ENCODE measurements around the gene ZNF669. TPM values are rescaled to one million over a fixed set of nuclear protein-coding genes. Genes with fewer than 3 reads are reported as not detected.
A peak's percentile ranks its signal among the peaks of the same experiment; 100 is the strongest.

ZNF669 gene
- total RNA-seq, 1 donor from 2014 or later, result 10.0 TPM

- no peak overlapping the region for H3K27ac Mint-ChIP-seq (ENCODE audit: unreplicated experiment)
These were observed 3.5 kb upstream of the ZNF669 start for GRCh38 chr1:247107694-247108093.

GRCh38 chr1:247105966-247106365 lies 1.8 kb upstream of the ZNF669 start:
- no peaks in the 10 kb centered on the region for H3K27me3 Mint-ChIP-seq (ENCODE audit: unreplicated experiment)
- H3K27ac Mint-ChIP-seq (ENCODE audit: unreplicated experiment), result no peak overlapping the region
- H3K9me3 Mint-ChIP-seq (ENCODE audit: unreplicated experiment), result peaks cover 20% of the 10 kb centered on the region
- TF ChIP-seq, protein P1, sequence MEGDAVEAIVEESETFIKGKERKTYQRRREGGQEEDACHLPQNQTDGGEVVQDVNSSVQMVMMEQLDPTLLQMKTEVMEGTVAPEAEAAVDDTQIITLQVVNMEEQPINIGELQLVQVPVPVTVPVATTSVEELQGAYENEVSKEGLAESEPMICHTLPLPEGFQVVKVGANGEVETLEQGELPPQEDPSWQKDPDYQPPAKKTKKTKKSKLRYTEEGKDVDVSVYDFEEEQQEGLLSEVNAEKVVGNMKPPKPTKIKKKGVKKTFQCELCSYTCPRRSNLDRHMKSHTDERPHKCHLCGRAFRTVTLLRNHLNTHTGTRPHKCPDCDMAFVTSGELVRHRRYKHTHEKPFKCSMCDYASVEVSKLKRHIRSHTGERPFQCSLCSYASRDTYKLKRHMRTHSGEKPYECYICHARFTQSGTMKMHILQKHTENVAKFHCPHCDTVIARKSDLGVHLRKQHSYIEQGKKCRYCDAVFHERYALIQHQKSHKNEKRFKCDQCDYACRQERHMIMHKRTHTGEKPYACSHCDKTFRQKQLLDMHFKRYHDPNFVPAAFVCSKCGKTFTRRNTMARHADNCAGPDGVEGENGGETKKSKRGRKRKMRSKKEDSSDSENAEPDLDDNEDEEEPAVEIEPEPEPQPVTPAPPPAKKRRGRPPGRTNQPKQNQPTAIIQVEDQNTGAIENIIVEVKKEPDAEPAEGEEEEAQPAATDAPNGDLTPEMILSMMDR (IDR thresholded peaks at IDR 0.05), result no peak
- DNase-seq (ENCODE audit: extremely low spot score, unreplicated experiment), result peak; percentile 51
- H3K4me3 Mint-ChIP-seq (ENCODE audit: unreplicated experiment), result no peak overlapping the region
- peaks cover 19% of the 10 kb centered on the region for H3K36me3 Mint-ChIP-seq (ENCODE audit: unreplicated experiment)
- H3K4me1 Mint-ChIP-seq (ENCODE audit: unreplicated experiment), result peaks cover 18% of the 10 kb centered on the region

More at GRCh38 chr1:247107694-247108093, 3.5 kb upstream of the ZNF669 start:
- Mint-ChIP-seq H3K4me3 (ENCODE audit: unreplicated experiment) (no peak overlapping the region), H3K36me3 (ENCODE audit: unreplicated experiment) (peaks cover 3% of the 10 kb centered on the region), H3K9me3 (ENCODE audit: unreplicated experiment) (peaks cover 7% of the 10 kb centered on the region), H3K4me1 (ENCODE audit: unreplicated experiment) (peaks cover 18% of the 10 kb centered on the region), H3K27me3 (ENCODE audit: unreplicated experiment) (no peaks in the 10 kb centered on the region)
- peak; percentile 54 for DNase-seq (ENCODE audit: extremely low spot score, unreplicated experiment)
- TF ChIP-seq, protein P1 (IDR thresholded peaks at IDR 0.05), result no peak

DNA sequence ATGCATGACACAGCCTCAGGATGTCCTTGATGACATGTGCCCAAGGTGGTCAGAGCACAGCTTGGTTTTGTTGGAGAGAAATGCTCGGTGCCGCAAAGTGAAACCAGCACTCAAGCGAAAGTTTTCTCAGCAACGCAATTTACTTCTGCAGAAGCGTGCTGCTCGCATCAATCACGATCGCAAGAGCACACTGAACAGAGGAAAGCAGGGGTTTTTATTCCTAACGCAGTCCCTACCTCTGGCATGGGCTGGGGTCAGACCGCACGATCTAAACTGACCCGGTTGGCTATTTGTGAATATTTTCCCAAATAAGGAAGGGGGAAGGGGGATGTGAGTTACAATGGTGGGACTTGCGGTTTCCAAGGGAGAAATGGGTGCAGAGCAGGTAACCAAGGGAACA lies 809 bp upstream of the ZNF669 start:
- peak; percentile 30 for DNase-seq (ENCODE audit: extremely low spot score, unreplicated experiment)
- TF ChIP-seq, protein P1 (IDR thresholded peaks at IDR 0.05), result no peak
- Mint-ChIP-seq H3K36me3 (ENCODE audit: unreplicated experiment) (peaks cover 28% of the 10 kb centered on the region), H3K27ac (ENCODE audit: unreplicated experiment) (peak overlapping the region; percentile 44), H3K4me1 (ENCODE audit: unreplicated experiment) (peaks cover 12% of the 10 kb centered on the region), H3K9me3 (ENCODE audit: unreplicated experiment) (peaks cover 26% of the 10 kb centered on the region), H3K27me3 (ENCODE audit: unreplicated experiment) (no peaks in the 10 kb centered on the region), H3K4me3 (ENCODE audit: unreplicated experiment) (no peak overlapping the region)

GRCh38 chr1:247102381-247102780 lies 1.8 kb downstream of the ZNF669 start:
- Mint-ChIP-seq H3K27ac (ENCODE audit: unreplicated experiment) (no peak overlapping the region), H3K9me3 (ENCODE audit: unreplicated experiment) (peaks cover 27% of the 10 kb centered on the region)
- no peak for DNase-seq (ENCODE audit: extremely low spot score, unreplicated experiment)

GRCh38 chr1:247100676-247101279 lies 3.4 kb downstream of the ZNF669 start:
- peaks cover 38% of the 10 kb centered on the region for H3K9me3 Mint-ChIP-seq (ENCODE audit: unreplicated experiment)
- no peak overlapping the region for H3K27ac Mint-ChIP-seq (ENCODE audit: unreplicated experiment)
- no peaks in the 10 kb centered on the region for H3K27me3 Mint-ChIP-seq (ENCODE audit: unreplicated experiment)
- H3K4me1 Mint-ChIP-seq (ENCODE audit: unreplicated experiment), result peaks cover 11% of the 10 kb centered on the region
- DNase-seq (ENCODE audit: extremely low spot score, unreplicated experiment), result no peak
- H3K36me3 Mint-ChIP-seq (ENCODE audit: unreplicated experiment), result peaks cover 55% of the 10 kb centered on the region
- TF ChIP-seq, protein P1 (IDR thresholded peaks at IDR 0.05), result no peak
- no peak overlapping the region for H3K4me3 Mint-ChIP-seq (ENCODE audit: unreplicated experiment)

More at GRCh38 chr1:247102381-247102780, 1.8 kb downstream of the ZNF669 start:
- peaks cover 11% of the 10 kb centered on the region for H3K4me1 Mint-ChIP-seq (ENCODE audit: unreplicated experiment)
- no peak overlapping the region for H3K4me3 Mint-ChIP-seq (ENCODE audit: unreplicated experiment)
- H3K27me3 Mint-ChIP-seq (ENCODE audit: unreplicated experiment), result no peaks in the 10 kb centered on the region
- H3K36me3 Mint-ChIP-seq (ENCODE audit: unreplicated experiment), result peaks cover 42% of the 10 kb centered on the region
- TF ChIP-seq, protein P1 (IDR thresholded peaks at IDR 0.05), result no peak
